GM12878 (cell line): ENCODE data around the gene CNTN2. TPM values are rescaled to one million over a fixed set of nuclear protein-coding genes. Genes with fewer than 3 reads are reported as not detected.

Source experiments
- ATAC-seq: fragments of 200-7000 bp; cut with Tn5 transposase; 3 replicates; pipeline ENCODE4 v1.9.1; 2020; ENCODE audit warnings: mild to moderate bottlenecking, moderate library complexity
- BruUV-seq: library from RNA; stranded (reverse); fragments of 400-500 nt; replicated peaks from 2 replicates; lab custom pipeline; 2021; lab: Mats Ljungman, UMichigan
- CTCF ChIA-PET: fragments of 300-600 bp; sonication (Branson Sonifier 250); formaldehyde crosslinking; extraction: SDS; loops from one replicate; lab custom pipeline; 2021; ENCODE audit warnings: inconsistent platforms; lab: Yijun Ruan, JAX
- POLR2A ChIA-PET: fragments of 350-600 bp; formaldehyde crosslinking; extraction: SDS; loops from one replicate; lab custom pipeline; 2021; ENCODE audit warnings: inconsistent platforms; lab: Charles Lee
- RAD21 ChIA-PET: fragments of 300-600 bp; sonication (Branson Sonifier 250); formaldehyde crosslinking; loops from one replicate; lab custom pipeline; 2023; ENCODE audit warnings: antibody characterized with exemption; ENCODE audit not compliant: unreplicated experiment; lab: Charles Lee
- SMC1A ChIA-PET: fragments of 300-600 bp; sonication (Branson Sonifier 250); formaldehyde crosslinking; loops from one replicate; lab custom pipeline; 2023; ENCODE audit not compliant: unreplicated experiment, uncharacterized antibody; lab: Charles Lee
- DNase-seq: peaks from one replicate; pipeline ENCODE4 v3.0.0-alpha.2; 2011; ENCODE audit warnings: low read depth, low spot score
- FAIRE-seq: peaks from 3 replicates; lab custom pipeline; 2011; peaks lifted over from hg19 to GRCh38; lab: Jason Lieb, UNC
- H2AFZ ChIP-seq: 2 replicates; pipeline ENCODE4 v1.6.0; 2011; ENCODE audit warnings: low read depth, low read length, control low read depth; ENCODE audit not compliant: control insufficient read depth
- H3K27ac ChIP-seq: 2 replicates; pipeline ENCODE4 v1.5.1; 2011; ENCODE audit warnings: control low read depth; ENCODE audit not compliant: control insufficient read depth, insufficient read depth
- H3K27me3 ChIP-seq, 2 experiments: replicated peaks in 1 of 2; 2 replicates each; pipeline versions ENCODE4 v1.6.0 to v1.6.1; 2011; ENCODE audit warnings: low read length in 1 of 2; ENCODE audit not compliant: control insufficient read depth in 2 of 2, insufficient read depth in 2 of 2
- H3K36me3 ChIP-seq, 2 experiments: 2 replicates each; pipeline ENCODE4 v1.5.1; 2011; ENCODE audit warnings: low read length in 1 of 2; ENCODE audit not compliant: control insufficient read depth in 2 of 2, insufficient read depth in 2 of 2
- H3K4me1 ChIP-seq: 2 replicates; pipeline ENCODE4 v1.6.1; 2011; ENCODE audit warnings: mild to moderate bottlenecking, low read length, moderate library complexity, mixed read lengths; ENCODE audit not compliant: control insufficient read depth, insufficient read depth
- H3K4me2 ChIP-seq: 2 replicates; pipeline ENCODE4 v1.6.0; 2011; ENCODE audit warnings: control low read depth; ENCODE audit not compliant: control insufficient read depth, insufficient read depth
- H3K4me3 ChIP-seq: fragments of 200-600 bp; sonication (generic); 2 replicates; pipeline ENCODE4 v1.5.1; 2016
- H3K79me2 ChIP-seq: 2 replicates; pipeline ENCODE4 v1.6.0; 2011; ENCODE audit warnings: low read length; ENCODE audit not compliant: control insufficient read depth, insufficient read depth
- H3K9ac ChIP-seq: 2 replicates; pipeline ENCODE4 v1.8.0; 2011; ENCODE audit warnings: low read length, control low read depth, mixed read lengths; ENCODE audit not compliant: control insufficient read depth, insufficient read depth
- H3K9me3 ChIP-seq: replicated peaks from 3 replicates; pipeline ENCODE4 v1.5.1; 2011; ENCODE audit warnings: mild to moderate bottlenecking, low read length; ENCODE audit not compliant: control insufficient read depth, insufficient read depth
- H4K20me1 ChIP-seq: 2 replicates; pipeline ENCODE4 v1.6.0; 2011; ENCODE audit not compliant: control insufficient read depth, insufficient read depth
- ATF2 ChIP-seq: IDR thresholded peaks from 2 replicates; pipeline ENCODE4 v1.6.1; 2012; ENCODE audit warnings: low read length, inconsistent platforms
- BMI1 ChIP-seq: fragments of 450-650 bp; IDR thresholded peaks from 2 replicates; pipeline ENCODE4 v1.6.1; 2016; ENCODE audit warnings: mild to moderate bottlenecking, moderate library complexity, borderline replicate concordance
- MEF2A ChIP-seq: IDR thresholded peaks from 2 replicates; pipeline ENCODE4 v1.6.1; 2011; ENCODE audit warnings: low read depth, mild to moderate bottlenecking, low read length, moderate library complexity; ENCODE audit not compliant: insufficient read depth
- NKRF ChIP-seq: fragments of 450-650 bp; conservative IDR thresholded peaks from 2 replicates; pipeline ENCODE4 v1.6.1; 2017; ENCODE audit warnings: mild to moderate bottlenecking, moderate library complexity
- POLR2AphosphoS5 ChIP-seq: IDR thresholded peaks from 2 replicates; pipeline ENCODE4 v1.6.1; 2011; ENCODE audit warnings: mild to moderate bottlenecking, low read length, inconsistent platforms
- RAD21 ChIP-seq: IDR thresholded peaks from 2 replicates; pipeline ENCODE4 v1.6.1; 2011; ENCODE audit warnings: mild to moderate bottlenecking, low read depth, low read length, moderate library complexity; ENCODE audit not compliant: insufficient read depth
- RELB ChIP-seq: fragments of 450-650 bp; IDR thresholded peaks from 2 replicates; pipeline ENCODE4 v1.6.1; 2017; ENCODE audit warnings: low read depth, mild to moderate bottlenecking, moderate library complexity
- SKIL ChIP-seq: fragments of 450-650 bp; IDR thresholded peaks from 2 replicates; pipeline ENCODE4 v1.6.1; 2017; ENCODE audit warnings: mild to moderate bottlenecking, low read depth, inconsistent platforms; ENCODE audit not compliant: poor library complexity, severe bottlenecking
- SMARCA5 ChIP-seq: fragments of 450-650 bp; IDR thresholded peaks from 2 replicates; pipeline ENCODE4 v1.6.1; 2017; ENCODE audit warnings: mild to moderate bottlenecking
- SMC3 ChIP-seq: IDR thresholded peaks from 2 replicates; pipeline ENCODE4 v1.6.1; 2011; ENCODE audit warnings: low read length, improper control_type of control experiment, borderline replicate concordance
- TCF12 ChIP-seq: IDR thresholded peaks from 2 replicates; pipeline ENCODE4 v1.6.1; 2011; ENCODE audit warnings: low read depth, mild to moderate bottlenecking, low read length
- WRNIP1 ChIP-seq: IDR thresholded peaks from 2 replicates; pipeline ENCODE4 v1.6.1; 2011; ENCODE audit warnings: low read depth, low read length, improper control_type of control experiment, borderline replicate concordance
- ZNF622 ChIP-seq: fragments of 450-650 bp; IDR thresholded peaks from 2 replicates; pipeline ENCODE4 v1.6.1; 2017; ENCODE audit warnings: mild to moderate bottlenecking, inconsistent platforms
- ZZZ3 ChIP-seq: IDR thresholded peaks from 2 replicates; pipeline ENCODE4 v1.6.1; 2011; ENCODE audit warnings: low read depth; ENCODE audit not compliant: control insufficient read depth, insufficient read length
- WGBS: methylation state at CpG from one replicate; pipeline ENCODE4 v1.1.6; 2016; ENCODE audit warnings: low lambda C conversion rate; ENCODE audit not compliant: insufficient replicate concordance, insufficient coverage; ENCODE audit errors: missing lambda C conversion rate; 5-methylcytosine and 5-hydroxymethylcytosine counted together
- in situ Hi-C: fragments of 300-500 bp; cut with MboI; formaldehyde crosslinking; loops from 9 replicates; pipeline ENCODE4 v1.14.3; 2018; ENCODE audit warnings: mixed read lengths
- intact Hi-C: fragments of 100-400 bp; cut with micrococcal nuclease; formaldehyde crosslinking; loops from one replicate; pipeline ENCODE4 v1.14.2; 2022; ENCODE audit not compliant: unreplicated experiment
- polyA plus RNA-seq, 11 experiments: library from polyadenylated mRNA; depleted of rRNA in 4 of 11; unstranded in 6 of 11; stranded (reverse) in 5 of 11; fragments of >200 nt; fragmentation: Nextera tagmentation in 4 of 11; fragmentation: Illumina TruSeq in 1 of 11; extraction: Ambion mirVana in 4 of 11; extraction: Trizol in 1 of 11; gene quantifications; 1 replicate in 1 of 11; 2 replicates in 10 of 11; pipeline versions ENCODE4 v1.2.1 to v1.2.3, GENCODE V29; 2011 to 2016; ENCODE audit warnings: inconsistent platforms in 2 of 11, missing spikeins in 2 of 11, low read depth in 1 of 11
- total RNA-seq, 4 experiments: library from RNA; depleted of rRNA in 3 of 4; stranded (reverse); fragments of >200 nt in 3 of 4; fragmentation: Illumina TruSeq in 1 of 4; extraction: Trizol in 1 of 4; gene quantifications; 2 replicates each; pipeline versions ENCODE4 v1.2.1 to v1.2.3, GENCODE V29; 2013 to 2021

CNTN2 gene
- total and polyA plus RNA-seq, 10 of the 15 experiments (the other 5 are each of a cell fraction or from before 2014, with no cell fraction given) = 0.03 TPM; not detected in 9

GRCh38 chr1:205061665-205062069 is 18.7 kb downstream of the CNTN2 start:
- Histone ChIP-seq H3K9ac (no peak overlapping the region), H3K79me2 (no peaks in the 10 kb centered on the region), H3K4me1 (no peaks in the 10 kb centered on the region), H4K20me1 (no peaks in the 10 kb centered on the region), H3K27me3 (no peaks in the 10 kb centered on the region), H3K4me2 (peak overlapping the region; percentile 15; the same call in 1 of the 2 replicates), H3K36me3 (no peaks in the 10 kb centered on the region), H2AFZ (peak overlapping the region; percentile 20), H3K4me3 (no peak overlapping the region), H3K9me3 (no peaks in the 10 kb centered on the region), H3K27ac (no peak overlapping the region)
- ChIA-PET RAD21 (interaction anchor here (0.5 to 4.7 kb wide), 37 partner anchors 10 to 263 kb away, joined by 3 to 81 read pairs (median 4); no protein-coding TSS in a partner anchor), SMC1A (interaction anchor here (0.6 to 3.5 kb wide), 27 partner anchors 9 to 200 kb away, joined by 3 to 45 read pairs (median 5); partner anchors contain the start of gene RBBP5), POLR2A (interaction anchor here (0.6 to 1.1 kb wide), 3 partner anchors 73 to 184 kb away, joined by 3 to 5 read pairs (median 3); no protein-coding TSS in a partner anchor), CTCF (interaction anchor here (0.6 to 6.8 kb wide), 69 partner anchors 8 to 505 kb away, joined by 3 to 151 read pairs (median 4); partner anchors contain the start of genes CNTN2 and RBBP5)
- 0% methylated on average over 13 of the region's 13 CpGs for WGBS
- BruUV-seq = no TSS peak
- intact Hi-C loops (loop anchor here (1.0 to 2.0 kb wide), 2 partner anchors 72 to 195 kb away; no protein-coding TSS in a partner anchor), in situ Hi-C loops (loop anchor here (5.0 kb wide), 1 partner anchor 84 kb away; no protein-coding TSS in a partner anchor)
- FAIRE-seq (peak; percentile 81), ATAC-seq (peak; percentile 92), DNase-seq (peak; percentile 20)
- TF ChIP-seq SMARCA5 = 0 out of 2 replicates have a peak, but pooled peaks have one; percentile 2
- no peak for TF ChIP-seq ZZZ3
- TF ChIP-seq ATF2 = no peak
- TF ChIP-seq NKRF = no peak
- TF ChIP-seq TCF12 = no peak
- peak; percentile 77 for TF ChIP-seq SMC3
- no peak for TF ChIP-seq BMI1
- TF ChIP-seq POLR2AphosphoS5 = no peak
- no peak for TF ChIP-seq ZNF622
- TF ChIP-seq SKIL = no peak
- peak; percentile 75 for TF ChIP-seq RAD21
- TF ChIP-seq MEF2A = no peak
- 0 out of 2 replicates have a peak, but pooled peaks have one; percentile 20 for TF ChIP-seq RELB
- 0 out of 2 replicates have a peak, but pooled peaks have one; percentile 34 for TF ChIP-seq WRNIP1
